GM18873 (cell line): Measurements from ENCODE around the gene CDHR5.
"Not testable (repeated sequence)": the region's sequence is repeated elsewhere in the genome, so short reads cannot be mapped to it uniquely, and the experiment has no call there.

Source experiments
- ATAC-seq: cut with Tn5 transposase; IDR thresholded peaks from one replicate; pipeline ENCODE4 v1.9.1; 2021; ENCODE audit warnings: mild to moderate bottlenecking, moderate library complexity, moderate number of reproducible peaks; ENCODE audit not compliant: unreplicated experiment, low FRiP score

Gene CDHR5

GRCh38 chr11:647672-648158, 23.0 kb upstream of the CDHR5 start:
- not testable (repeated sequence) for ATAC-seq

GRCh38 chr11:646214-646613, 21.5 kb upstream of the CDHR5 start:
- no peak for ATAC-seq

- ATAC-seq, result no peak
These were observed 20.8 kb upstream of the CDHR5 start for GRCh38 chr11:645536-645935.

- ATAC-seq, result no peak
These were observed 19.3 kb upstream of the CDHR5 start for GRCh38 chr11:643849-644738.

GRCh38 chr11:643366-643765, 18.6 kb upstream of the CDHR5 start:
- ATAC-seq, result no peak

GRCh38 chr11:641806-642370, 17.1 kb upstream of the CDHR5 start:
- no peak for ATAC-seq

- no peak for ATAC-seq
These were observed 15.4 kb upstream of the CDHR5 start for GRCh38 chr11:640021-640706.

GRCh38 chr11:639332-639955, 14.7 kb upstream of the CDHR5 start:
- ATAC-seq, result no peak

GRCh38 chr11:638631-639331, 14.0 kb upstream of the CDHR5 start:
- ATAC-seq, result no peak

- no peak for ATAC-seq
These were observed 13.1 kb upstream of the CDHR5 start for GRCh38 chr11:637593-638521.

GRCh38 chr11:637333-637592, 12.5 kb upstream of the CDHR5 start:
- no peak for ATAC-seq

- ATAC-seq, result no peak
These were observed 12.0 kb upstream of the CDHR5 start, which contains the start of gene DRD4 for GRCh38 chr11:636511-637332. Gene DRD4 (plus strand): TSS chr11:637269. CDS start chr11:637305, 36 bp downstream.

- no peak for ATAC-seq
These were observed 11.3 kb upstream of the CDHR5 start for GRCh38 chr11:635945-636510.

- ATAC-seq, result no peak
These were observed 6.1 kb upstream of the CDHR5 start for GRCh38 chr11:630871-631270.

GRCh38 chr11:629237-629583, 4.5 kb upstream of the CDHR5 start:
- no peak for ATAC-seq

- ATAC-seq, result no peak
These were observed 3.3 kb upstream of the CDHR5 start for GRCh38 chr11:628056-628455.

GRCh38 chr11:627308-627576, 2.5 kb upstream of the CDHR5 start:
- ATAC-seq, result no peak

- no peak for ATAC-seq
These were observed 1.9 kb upstream of the CDHR5 start, which contains the start of gene SCT for GRCh38 chr11:626475-627307. Gene SCT (minus strand): TSS chr11:627181. CDS start chr11:627143, 38 bp downstream.
